ENCODE data around the gene UBAC1.
A peak's percentile ranks its signal among the peaks of the same experiment; 100 is the strongest.
"Not testable (repeated sequence)": the region's sequence is repeated elsewhere in the genome, so short reads cannot be mapped to it uniquely, and the experiment has no call there.

Gene UBAC1

GRCh38 chr9:135955934-135956801 is 5.0 kb downstream of the UBAC1 start:
- DNase-seq, result no peak

- DNase-seq, result no peak
Observed at GRCh38 chr9:135952664-135953206, 8.4 kb downstream of the UBAC1 start.

- no peak for DNase-seq
Observed at GRCh38 chr9:135951889-135952663, 9.1 kb downstream of the UBAC1 start.

- DNase-seq, result not testable (repeated sequence)
Observed at GRCh38 chr9:135951310-135951709, 9.9 kb downstream of the UBAC1 start.

GRCh38 chr9:135950841-135951240 is 10.3 kb downstream of the UBAC1 start:
- DNase-seq, result not testable (repeated sequence)

- no peak for DNase-seq
Observed at GRCh38 chr9:135950135-135950682, 11.0 kb downstream of the UBAC1 start.

GRCh38 chr9:135949501-135950134 is 11.6 kb downstream of the UBAC1 start:
- DNase-seq, result no peak

- DNase-seq, result no peak
Observed at GRCh38 chr9:135948968-135949367, 12.2 kb downstream of the UBAC1 start.

GRCh38 chr9:135948446-135948845 is 12.7 kb downstream of the UBAC1 start:
- no peak for DNase-seq

- DNase-seq, result no peak
Observed at GRCh38 chr9:135947582-135947981, 13.6 kb downstream of the UBAC1 start.

- not testable (repeated sequence) for DNase-seq
Observed at GRCh38 chr9:135947105-135947504, 14.1 kb downstream of the UBAC1 start.

GRCh38 chr9:135946392-135946994 is 14.7 kb downstream of the UBAC1 start:
- no peak for DNase-seq

- no peak for DNase-seq
Observed at GRCh38 chr9:135945969-135946368, 15.2 kb downstream of the UBAC1 start.

- no peak for DNase-seq
Observed at GRCh38 chr9:135944444-135945252, 16.5 kb downstream of the UBAC1 start.

- DNase-seq, result not testable (repeated sequence)
Observed at GRCh38 chr9:135943604-135944003, 17.6 kb downstream of the UBAC1 start.

- no peak for DNase-seq
Observed at GRCh38 chr9:135941288-135941995, 19.7 kb downstream of the UBAC1 start.

- DNase-seq, result peak; percentile 78
Observed at GRCh38 chr9:135939351-135940265, 21.6 kb downstream of the UBAC1 start.

GRCh38 chr9:135937521-135938489 is 23.4 kb downstream of the UBAC1 start:
- DNase-seq, result no peak

Data from activated effector memory CD4-positive, alpha-beta T cell treated with anti-CD3 and anti-CD28 coated beads, Interleukin-2, amount 50 U/mL, for 16 hours (primary cell).